ENCODE measurements around the gene ICAM2.

ICAM2 gene

GRCh38 chr17:63987221-63988126 is 33.0 kb downstream of the ICAM2 start:
- Histone ChIP-seq H3K27ac (no peak overlapping the region), H3K4me2 (peak overlapping the region; percentile 66), H3K4me1 (ENCODE audit: low read depth, poor library complexity, severe bottlenecking) (peaks cover 16% of the 10 kb centered on the region), H3K36me3 (ENCODE audit: insufficient read depth) (no peaks in the 10 kb centered on the region), H4K20me1 (ENCODE audit: insufficient read depth) (no peaks in the 10 kb centered on the region), H3K9ac (0 out of 2 replicates have a peak overlapping the region, but pooled peaks have one; percentile 15), H3K4me3 (IDR thresholded peaks at IDR 0.05; ENCODE audit: insufficient read depth, low read depth, low read length) (no peak overlapping the region), H2AFZ (ENCODE audit: low read depth) (peak overlapping the region; percentile 54), H3K27me3 (ENCODE audit: insufficient read depth, low read depth) (peaks cover 12% of the 10 kb centered on the region), H3K79me2 (ENCODE audit: insufficient read depth, low read depth) (no peaks in the 10 kb centered on the region)
- TF ChIP-seq CTCF (conservative IDR thresholded peaks at IDR 0.05; ENCODE audit: low read depth, low read length): no peak

GRCh38 chr17:63986821-63987220 is 33.6 kb downstream of the ICAM2 start:
- H3K36me3 ChIP-seq (ENCODE audit: insufficient read depth): no peaks in the 10 kb centered on the region
- H3K4me3 ChIP-seq (IDR thresholded peaks at IDR 0.05; ENCODE audit: insufficient read depth, low read depth, low read length): no peak overlapping the region
- H4K20me1 ChIP-seq (ENCODE audit: insufficient read depth): no peaks in the 10 kb centered on the region
- H3K79me2 ChIP-seq (ENCODE audit: insufficient read depth, low read depth): no peaks in the 10 kb centered on the region
- peak overlapping the region; percentile 66 for H3K4me2 ChIP-seq
- peak overlapping the region; percentile 54 for H2AFZ ChIP-seq (ENCODE audit: low read depth)
- H3K9ac ChIP-seq: 0 out of 2 replicates have a peak overlapping the region, but pooled peaks have one; percentile 15
- no peak for TF ChIP-seq CTCF (conservative IDR thresholded peaks at IDR 0.05; ENCODE audit: low read depth, low read length)
- no peak overlapping the region for H3K27ac ChIP-seq
- peaks cover 16% of the 10 kb centered on the region for H3K4me1 ChIP-seq (ENCODE audit: low read depth, poor library complexity, severe bottlenecking)
- H3K27me3 ChIP-seq (ENCODE audit: insufficient read depth, low read depth): peaks cover 6% of the 10 kb centered on the region

- Histone ChIP-seq H3K79me2 (ENCODE audit: insufficient read depth, low read depth) (no peaks in the 10 kb centered on the region), H3K4me3 (IDR thresholded peaks at IDR 0.05; ENCODE audit: insufficient read depth, low read depth, low read length) (no peak overlapping the region), H3K9ac (no peak overlapping the region), H3K27ac (no peak overlapping the region), H3K36me3 (ENCODE audit: insufficient read depth) (no peaks in the 10 kb centered on the region), H4K20me1 (ENCODE audit: insufficient read depth) (no peaks in the 10 kb centered on the region), H2AFZ (ENCODE audit: low read depth) (no peak overlapping the region), H3K4me2 (no peak overlapping the region), H3K27me3 (ENCODE audit: insufficient read depth, low read depth) (no peaks in the 10 kb centered on the region; the same call in 1 of the 2 replicates), H3K4me1 (ENCODE audit: low read depth, poor library complexity, severe bottlenecking) (peaks cover 16% of the 10 kb centered on the region)
- TF ChIP-seq CTCF (conservative IDR thresholded peaks at IDR 0.05; ENCODE audit: low read depth, low read length): no peak
Observed at GRCh38 chr17:63985387-63986140, 34.9 kb downstream of the ICAM2 start.

- no peak for TF ChIP-seq CTCF (conservative IDR thresholded peaks at IDR 0.05; ENCODE audit: low read depth, low read length)
- Histone ChIP-seq H3K4me3 (IDR thresholded peaks at IDR 0.05; ENCODE audit: insufficient read depth, low read depth, low read length) (no peak overlapping the region), H4K20me1 (ENCODE audit: insufficient read depth) (no peaks in the 10 kb centered on the region), H3K4me2 (no peak overlapping the region), H2AFZ (ENCODE audit: low read depth) (no peak overlapping the region), H3K4me1 (ENCODE audit: low read depth, poor library complexity, severe bottlenecking) (peaks cover 16% of the 10 kb centered on the region), H3K9ac (no peak overlapping the region), H3K27ac (no peak overlapping the region), H3K27me3 (ENCODE audit: insufficient read depth, low read depth) (no peaks in the 10 kb centered on the region), H3K79me2 (ENCODE audit: insufficient read depth, low read depth) (no peaks in the 10 kb centered on the region), H3K36me3 (ENCODE audit: insufficient read depth) (no peaks in the 10 kb centered on the region)
Observed at GRCh38 chr17:63984651-63985386, 35.6 kb downstream of the ICAM2 start.
